DOHH2 (cell line): Measurements from ENCODE around the gene P2RY6.

Source experiments
- CTCF ChIP-seq: fragments of 200-600 bp; sonication (generic); IDR thresholded peaks from one replicate; pipeline ENCODE4 v1.5.1; 2014; ENCODE audit warnings: antibody characterized with exemption, mild to moderate bottlenecking, low read depth, low read length; ENCODE audit not compliant: poor library complexity, severe bottlenecking
- EZH2phosphoT487 ChIP-seq: fragments of 200-600 bp; sonication (generic); IDR thresholded peaks from 2 replicates; pipeline ENCODE4 v1.6.1; 2017; ENCODE audit warnings: borderline replicate concordance, mild to moderate bottlenecking, antibody characterized with exemption, low read length, moderate library complexity, mixed read lengths

GRCh38 chr11:73260127-73260457 is 12.0 kb upstream of the P2RY6 start:
- no peak for TF ChIP-seq CTCF
- TF ChIP-seq EZH2phosphoT487, result no peak
